Thyroid gland (tissue), 4 donors: Measurements from ENCODE around the gene LYRM4.

Experiments
- CTCF ChIP-seq, 6 experiments: fragments of 200-600 bp in 3 of 6; fragments of 450-650 bp in 3 of 6; sonication (generic) in 3 of 6; IDR thresholded peaks; one replicate each; pipeline ENCODE4 v1.5.1; 2016 to 2019; ENCODE audit warnings: antibody characterized with exemption in 6 of 6, mild to moderate bottlenecking in 2 of 6, inconsistent platforms in 1 of 6, moderate library complexity in 1 of 6
- POLR2A ChIP-seq, 2 donors: fragments of 450-650 bp; IDR thresholded peaks; one replicate each; pipeline ENCODE4 v1.6.1; 2017; ENCODE audit warnings: antibody characterized with exemption in 2 of 2, mild to moderate bottlenecking in 2 of 2, moderate library complexity in 1 of 2

GRCh38 chr6:5122504-5123112 lies 138.1 kb downstream of the LYRM4 start:
- TF ChIP-seq CTCF (IDR thresholded peaks at IDR 0.05) = no peak
- no peak for TF ChIP-seq POLR2A (IDR thresholded peaks at IDR 0.05)
